ENCODE results near the gene MLST8. TPM values are rescaled to one million over a fixed set of nuclear protein-coding genes. Genes with fewer than 3 reads are reported as not detected.

The MLST8 gene
- total RNA-seq, 4 donors from 2014 or later = 9.3 to 32.8 (median 21.5) TPM

DNA sequence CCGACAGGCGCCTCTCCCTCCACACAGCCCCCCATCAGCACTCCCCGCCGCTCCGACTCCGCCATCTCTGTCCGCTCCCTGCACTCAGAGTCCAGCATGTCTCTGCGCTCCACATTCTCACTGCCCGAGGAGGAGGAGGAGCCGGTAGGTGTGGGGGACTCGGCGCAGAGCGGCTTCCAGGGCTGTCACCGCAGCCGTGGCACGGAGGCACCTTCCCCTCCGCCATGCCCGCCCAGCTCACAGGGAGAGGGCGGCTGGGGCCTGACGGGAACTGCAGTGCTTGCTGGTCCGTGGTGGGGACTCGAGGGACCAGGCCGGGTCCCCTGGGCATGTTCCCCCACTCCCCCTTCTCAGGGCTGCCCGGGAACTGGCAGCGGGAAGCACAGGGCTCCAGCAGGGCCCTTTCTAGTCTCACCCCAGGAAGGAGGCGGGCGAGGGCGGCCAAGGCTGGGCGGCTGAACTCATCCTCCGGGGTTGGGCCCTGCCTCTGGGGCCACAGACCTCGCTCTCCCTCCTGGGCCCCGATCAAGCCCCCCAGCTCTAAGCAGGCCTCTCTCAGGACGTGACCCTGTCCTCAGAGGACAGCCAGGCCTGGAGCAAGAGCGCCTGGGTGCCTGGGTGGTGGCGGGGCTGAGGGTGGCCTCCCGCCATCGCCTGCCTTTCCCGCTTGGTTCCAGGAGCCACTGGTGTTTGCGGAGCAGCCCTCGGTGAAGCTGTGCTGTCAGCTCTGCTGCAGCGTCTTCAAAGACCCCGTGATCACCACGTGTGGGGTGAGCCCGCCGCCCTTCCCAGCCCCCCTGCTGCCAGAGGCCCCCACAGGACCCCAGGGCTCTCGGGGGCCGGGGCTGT lies 34.4 kb upstream of the MLST8 start:
- intact Hi-C loops (cut with DNase I; ENCODE audit: low total_unique reads) = no loop called here
- TF ChIP-seq, protein P1, sequence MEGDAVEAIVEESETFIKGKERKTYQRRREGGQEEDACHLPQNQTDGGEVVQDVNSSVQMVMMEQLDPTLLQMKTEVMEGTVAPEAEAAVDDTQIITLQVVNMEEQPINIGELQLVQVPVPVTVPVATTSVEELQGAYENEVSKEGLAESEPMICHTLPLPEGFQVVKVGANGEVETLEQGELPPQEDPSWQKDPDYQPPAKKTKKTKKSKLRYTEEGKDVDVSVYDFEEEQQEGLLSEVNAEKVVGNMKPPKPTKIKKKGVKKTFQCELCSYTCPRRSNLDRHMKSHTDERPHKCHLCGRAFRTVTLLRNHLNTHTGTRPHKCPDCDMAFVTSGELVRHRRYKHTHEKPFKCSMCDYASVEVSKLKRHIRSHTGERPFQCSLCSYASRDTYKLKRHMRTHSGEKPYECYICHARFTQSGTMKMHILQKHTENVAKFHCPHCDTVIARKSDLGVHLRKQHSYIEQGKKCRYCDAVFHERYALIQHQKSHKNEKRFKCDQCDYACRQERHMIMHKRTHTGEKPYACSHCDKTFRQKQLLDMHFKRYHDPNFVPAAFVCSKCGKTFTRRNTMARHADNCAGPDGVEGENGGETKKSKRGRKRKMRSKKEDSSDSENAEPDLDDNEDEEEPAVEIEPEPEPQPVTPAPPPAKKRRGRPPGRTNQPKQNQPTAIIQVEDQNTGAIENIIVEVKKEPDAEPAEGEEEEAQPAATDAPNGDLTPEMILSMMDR (IDR thresholded peaks at IDR 0.05) = no peak
- no peak for TF ChIP-seq POLR2A (IDR thresholded peaks at IDR 0.05)
- Histone ChIP-seq H3K27me3 (no peaks in the 10 kb centered on the region), H3K27ac (peak overlapping the region; percentile 40 to 41), H3K4me1 (no peaks in the 10 kb centered on the region), H3K4me3 (peak overlapping the region in 1 of 2 donors; percentile 21), H3K36me3 (no peaks in the 10 kb centered on the region), H3K9me3 (no peaks in the 10 kb centered on the region)
- no peak for DNase-seq

DNA sequence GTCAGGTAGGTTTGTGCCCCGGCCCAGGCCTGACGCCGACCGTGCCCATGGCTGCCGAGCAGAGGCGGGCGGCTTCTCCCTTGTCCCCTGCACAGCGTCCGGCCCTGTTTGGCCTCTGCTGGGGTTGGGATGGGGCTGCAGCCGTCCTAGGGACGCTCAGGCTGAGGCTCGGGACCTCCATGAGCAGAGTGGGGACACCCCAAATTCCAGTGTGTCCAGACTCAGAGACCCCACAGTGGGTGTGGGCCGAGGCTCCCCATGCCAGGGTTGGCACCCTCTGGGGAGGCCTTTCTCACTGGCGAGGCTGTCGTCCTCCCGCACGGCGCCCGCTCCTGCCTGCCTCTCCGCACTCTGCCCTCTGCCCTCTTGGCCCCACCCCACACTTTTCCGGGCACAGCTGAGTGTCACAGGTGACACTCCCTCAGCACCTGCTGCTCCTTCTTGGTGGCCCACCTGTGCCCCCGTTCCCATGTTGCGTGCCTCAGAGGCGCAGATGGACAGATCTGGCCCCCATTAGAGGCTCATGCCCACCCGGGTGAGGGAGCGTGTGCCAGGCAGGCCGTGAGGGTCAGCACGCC lies 33.6 kb upstream of the MLST8 start:
- H3K27me3 ChIP-seq = no peaks in the 10 kb centered on the region
- intact Hi-C loops (cut with DNase I; ENCODE audit: low total_unique reads) = no loop called here
- DNase-seq = no peak
- H3K36me3 ChIP-seq = no peaks in the 10 kb centered on the region
- no peak overlapping the region for H3K27ac ChIP-seq
- no peak for TF ChIP-seq POLR2A (IDR thresholded peaks at IDR 0.05)
- TF ChIP-seq, protein P1 (IDR thresholded peaks at IDR 0.05) = no peak
- H3K4me1 ChIP-seq = no peaks in the 10 kb centered on the region
- no peaks in the 10 kb centered on the region for H3K9me3 ChIP-seq
- no peak overlapping the region for H3K4me3 ChIP-seq

DNA sequence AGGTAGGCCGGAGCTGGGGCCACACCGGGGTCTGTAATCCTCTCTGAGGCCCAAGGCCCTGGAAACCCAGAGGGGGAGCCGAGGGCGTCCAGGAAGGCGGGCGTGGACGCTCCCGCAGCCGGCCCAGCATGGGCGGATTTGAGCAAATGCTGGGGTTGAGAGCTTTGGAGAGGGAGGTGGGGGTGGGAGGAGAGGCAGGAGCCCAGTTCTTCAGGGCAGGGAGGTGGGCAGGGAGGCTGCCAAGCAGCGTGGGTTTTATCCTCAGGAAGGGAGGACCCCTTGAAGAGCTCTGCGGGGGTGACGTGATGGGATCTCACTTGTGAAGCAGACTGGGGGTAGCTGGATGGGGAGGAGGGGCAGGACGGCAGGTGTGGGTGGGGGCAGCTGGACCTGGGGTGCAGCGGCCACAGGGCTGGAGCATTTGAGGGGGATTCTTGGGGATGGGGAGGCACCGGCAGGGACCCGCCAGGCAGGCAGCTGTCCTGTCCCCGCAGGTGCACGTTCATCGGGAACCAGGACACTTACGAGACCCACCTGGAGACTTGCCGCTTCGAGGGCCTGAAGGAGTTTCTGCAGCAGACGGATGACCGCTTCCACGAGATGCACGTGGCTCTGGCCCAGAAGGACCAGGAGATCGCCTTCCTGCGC lies 32.4 kb upstream of the MLST8 start:
- no peak for DNase-seq
- Histone ChIP-seq H3K4me3 (no peak overlapping the region), H3K36me3 (no peaks in the 10 kb centered on the region), H3K9me3 (no peaks in the 10 kb centered on the region), H3K27me3 (no peaks in the 10 kb centered on the region), H3K27ac (no peak overlapping the region), H3K4me1 (no peaks in the 10 kb centered on the region)
- TF ChIP-seq POLR2A (IDR thresholded peaks at IDR 0.05) = no peak
- TF ChIP-seq, protein P1 (IDR thresholded peaks at IDR 0.05) = no peak
- intact Hi-C loops (cut with DNase I; ENCODE audit: low total_unique reads) = no loop called here

DNA sequence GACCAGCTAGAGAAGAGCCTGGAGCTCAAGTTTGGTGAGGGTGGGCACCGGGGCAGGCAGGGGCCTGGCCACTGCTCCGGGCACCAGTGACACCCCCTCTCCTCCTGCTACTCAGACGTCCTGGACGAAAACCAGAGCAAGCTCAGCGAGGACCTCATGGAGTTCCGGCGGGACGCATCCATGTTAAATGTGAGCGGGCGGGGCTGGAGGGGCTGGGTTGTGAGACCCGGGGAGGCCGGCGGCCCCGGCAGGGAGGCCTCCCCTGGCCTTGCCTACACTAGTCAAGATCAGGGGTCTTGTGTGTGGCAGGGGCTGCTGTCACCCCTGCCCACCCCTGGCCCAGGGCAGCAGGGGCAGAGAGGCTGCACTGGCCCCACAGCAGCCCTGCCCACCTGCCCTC lies 31.9 kb upstream of the MLST8 start:
- no peak for TF ChIP-seq POLR2A (IDR thresholded peaks at IDR 0.05)
- TF ChIP-seq, protein P1 (IDR thresholded peaks at IDR 0.05) = no peak
- no peak for DNase-seq
- Histone ChIP-seq H3K27me3 (no peaks in the 10 kb centered on the region), H3K36me3 (no peaks in the 10 kb centered on the region), H3K4me3 (no peak overlapping the region), H3K27ac (no peak overlapping the region), H3K4me1 (no peaks in the 10 kb centered on the region), H3K9me3 (no peaks in the 10 kb centered on the region)
- intact Hi-C loops (cut with DNase I; ENCODE audit: low total_unique reads) = no loop called here

DNA sequence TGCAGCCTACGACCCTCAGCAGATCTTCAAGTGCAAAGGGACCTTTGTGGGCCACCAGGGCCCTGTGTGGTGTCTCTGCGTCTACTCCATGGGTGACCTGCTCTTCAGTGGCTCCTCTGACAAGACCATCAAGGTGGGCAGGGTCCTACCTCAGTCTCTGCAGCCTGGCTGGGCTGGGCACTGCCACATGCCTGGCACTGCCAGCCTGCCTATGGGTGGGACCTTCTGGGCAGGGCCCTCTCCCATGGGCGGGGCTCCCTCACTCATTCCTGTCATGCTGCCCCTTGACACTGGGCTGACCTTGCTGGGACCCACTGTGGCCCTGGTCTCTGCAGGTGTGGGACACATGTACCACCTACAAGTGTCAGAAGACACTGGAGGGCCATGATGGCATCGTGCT lies 31.3 kb upstream of the MLST8 start:
- Histone ChIP-seq H3K36me3 (no peaks in the 10 kb centered on the region), H3K27me3 (no peaks in the 10 kb centered on the region), H3K4me3 (no peak overlapping the region), H3K27ac (no peak overlapping the region), H3K4me1 (no peaks in the 10 kb centered on the region), H3K9me3 (no peaks in the 10 kb centered on the region)
- intact Hi-C loops (cut with DNase I; ENCODE audit: low total_unique reads) = no loop called here
- DNase-seq = no peak
- no peak for TF ChIP-seq POLR2A (IDR thresholded peaks at IDR 0.05)
- TF ChIP-seq, protein P1 (IDR thresholded peaks at IDR 0.05) = no peak

Measured in uterus (tissue), 4 donors.